HG03457 (cell line): ENCODE measurements around the gene ZMYND12.

Experiments used
- ATAC-seq: cut with Tn5 transposase; IDR thresholded peaks from one replicate; pipeline ENCODE4 v1.9.1; 2021; ENCODE audit warnings: moderate number of reproducible peaks; ENCODE audit not compliant: unreplicated experiment

ZMYND12 gene

DNA sequence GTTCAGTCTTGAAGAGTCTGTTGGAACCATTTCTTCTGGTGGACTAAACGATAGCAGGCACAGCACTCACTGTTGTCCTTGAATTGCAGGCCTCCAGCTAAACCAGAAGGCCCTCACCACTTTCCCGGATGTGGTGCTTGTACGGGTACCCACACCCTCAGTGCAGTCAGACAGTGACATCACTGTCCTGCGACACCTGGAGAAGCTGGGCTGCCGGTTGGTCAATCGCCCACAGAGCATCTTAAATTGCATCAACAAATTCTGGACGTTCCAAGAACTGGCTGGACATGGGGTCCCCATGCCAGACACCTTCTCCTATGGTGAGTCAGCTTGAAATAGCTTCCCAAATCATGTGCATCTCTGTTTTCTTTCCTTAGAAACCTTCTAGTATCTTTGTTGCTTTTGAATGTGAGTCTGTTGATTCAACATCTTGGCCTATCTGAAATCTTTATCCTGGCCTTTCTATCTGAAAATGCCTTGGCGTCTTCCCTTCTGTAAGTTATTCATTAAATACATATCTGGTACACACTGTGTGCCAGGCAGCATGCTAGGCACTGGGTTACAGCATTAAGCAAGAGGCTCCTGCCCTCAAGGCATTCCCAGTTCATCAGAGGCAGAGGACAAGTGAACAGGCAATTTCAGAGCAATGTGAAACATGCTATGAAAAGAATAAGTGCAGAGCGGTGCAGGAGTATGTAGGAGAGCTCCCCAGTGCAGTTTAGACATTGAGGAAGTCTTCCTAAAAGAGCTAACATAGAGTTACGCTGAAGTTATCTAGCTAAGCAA is 56.3 kb downstream of the ZMYND12 start:
- no peak for ATAC-seq

DNA sequence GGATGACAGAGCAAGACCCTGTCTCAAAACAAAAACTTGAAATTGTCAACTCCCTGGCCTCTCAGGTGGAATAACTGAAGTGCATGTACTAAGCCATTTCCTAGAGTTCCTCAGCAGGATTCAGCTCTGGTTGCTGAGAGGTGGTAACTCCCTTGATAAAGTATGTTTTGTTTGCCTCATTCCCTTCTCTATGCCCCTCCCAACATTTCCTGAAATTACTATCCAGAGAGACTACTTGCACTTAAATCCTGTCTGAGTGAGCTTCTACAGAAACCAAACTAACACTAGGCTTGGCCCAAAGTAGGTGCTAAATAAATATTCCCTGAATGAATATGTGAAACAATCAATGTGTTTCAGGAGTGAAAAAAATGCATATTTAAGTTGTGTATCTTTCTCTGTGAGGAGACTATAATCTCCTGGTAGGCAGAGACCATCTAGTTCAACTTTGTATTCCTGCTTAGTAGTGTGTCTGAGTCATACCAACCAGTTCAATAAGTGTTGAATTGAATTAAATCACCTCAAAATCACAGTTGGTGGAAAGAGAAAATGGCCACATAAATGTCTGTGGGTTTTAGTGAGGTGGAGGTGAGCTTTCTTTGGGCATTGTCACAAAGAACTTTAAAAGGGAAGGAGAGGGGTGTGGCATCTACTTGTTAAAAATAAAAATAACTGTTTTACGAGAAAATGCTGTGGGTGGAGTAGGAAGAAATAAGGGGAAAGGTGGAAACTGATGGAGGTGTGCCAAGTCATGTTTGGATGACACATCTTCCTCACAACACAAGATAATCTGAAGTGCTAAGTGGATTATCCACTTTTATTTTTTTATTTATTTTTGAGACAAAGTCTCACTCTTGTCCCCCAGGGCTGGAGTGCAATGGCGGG is 62.6 kb downstream of the ZMYND12 start:
- ATAC-seq, result no peak

DNA sequence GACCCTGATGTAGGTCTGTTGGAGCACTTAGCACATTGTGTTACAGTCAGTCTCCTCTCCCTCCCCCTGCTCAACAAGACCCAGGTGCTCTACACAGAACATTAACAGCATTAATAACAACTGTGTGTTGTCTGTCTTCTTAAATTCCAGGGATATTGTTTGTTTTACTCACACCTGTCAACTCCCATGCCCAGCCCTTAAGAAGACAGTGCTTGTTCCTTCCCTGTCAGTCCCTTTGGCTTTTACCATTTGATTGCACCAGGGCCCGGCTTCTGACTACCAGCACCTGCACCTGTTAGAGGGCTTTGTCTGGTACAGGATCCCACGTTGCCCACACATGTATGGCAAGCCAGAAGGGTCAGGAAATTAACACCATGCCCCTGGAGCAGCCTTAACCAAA is 63.6 kb downstream of the ZMYND12 start:
- no peak for ATAC-seq

DNA sequence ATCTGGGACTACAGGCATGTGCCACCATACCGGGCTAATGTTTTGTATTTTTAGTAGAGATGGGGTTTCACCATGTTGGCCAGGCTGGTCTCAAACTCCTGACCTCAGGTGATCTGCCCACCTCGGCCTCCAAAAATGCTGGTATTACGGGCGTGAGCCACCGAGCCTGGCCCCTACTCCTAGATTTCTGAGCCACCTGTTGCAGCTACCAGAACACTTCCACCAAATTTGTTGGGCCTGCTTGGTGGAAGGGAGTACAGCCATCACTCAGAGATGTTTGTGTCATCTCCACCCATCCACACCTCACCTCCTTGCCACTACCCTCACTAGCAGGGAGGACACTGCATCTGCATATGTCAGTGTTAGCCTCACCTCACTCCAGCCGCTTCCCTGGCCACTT is 69.8 kb downstream of the ZMYND12 start:
- ATAC-seq, result no peak

DNA sequence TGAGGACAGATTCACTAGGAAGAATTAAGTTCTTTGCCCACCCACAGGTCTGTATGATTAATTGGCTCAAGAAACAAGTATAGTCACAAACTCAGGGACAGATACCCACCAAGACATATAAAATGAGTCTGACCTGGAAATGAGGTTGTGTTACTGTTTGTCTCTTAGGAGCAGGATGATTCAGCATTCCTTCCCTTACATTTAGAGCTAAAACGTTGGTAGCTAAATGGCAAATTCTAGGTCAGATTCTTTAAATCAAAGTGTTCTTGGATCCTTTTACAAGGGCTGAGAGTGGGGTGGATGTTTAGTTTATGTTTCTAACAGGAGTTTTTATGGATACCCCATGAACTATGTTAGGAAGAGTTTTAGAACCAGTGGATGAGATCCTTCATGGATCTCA is 70.5 kb downstream of the ZMYND12 start:
- no peak for ATAC-seq

DNA sequence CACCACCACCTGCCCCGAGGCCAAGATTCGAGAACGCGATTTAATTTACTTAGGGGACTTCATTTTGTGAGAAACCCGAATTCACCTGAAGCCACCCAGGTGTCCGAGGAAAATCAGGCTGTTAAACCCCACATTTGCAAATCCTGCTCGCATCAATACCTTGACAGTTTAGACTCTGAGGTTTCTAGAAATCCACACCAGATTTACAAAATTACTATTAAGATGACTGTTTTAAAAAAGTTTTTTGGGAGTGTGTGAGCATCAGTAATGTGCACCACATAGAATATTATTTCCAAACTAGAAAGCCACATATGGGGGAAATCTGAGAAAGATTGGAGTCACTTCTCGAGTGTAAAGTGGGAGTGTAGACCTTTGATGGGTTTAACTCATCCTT is 74.5 kb downstream of the ZMYND12 start:
- ATAC-seq, result no peak

DNA sequence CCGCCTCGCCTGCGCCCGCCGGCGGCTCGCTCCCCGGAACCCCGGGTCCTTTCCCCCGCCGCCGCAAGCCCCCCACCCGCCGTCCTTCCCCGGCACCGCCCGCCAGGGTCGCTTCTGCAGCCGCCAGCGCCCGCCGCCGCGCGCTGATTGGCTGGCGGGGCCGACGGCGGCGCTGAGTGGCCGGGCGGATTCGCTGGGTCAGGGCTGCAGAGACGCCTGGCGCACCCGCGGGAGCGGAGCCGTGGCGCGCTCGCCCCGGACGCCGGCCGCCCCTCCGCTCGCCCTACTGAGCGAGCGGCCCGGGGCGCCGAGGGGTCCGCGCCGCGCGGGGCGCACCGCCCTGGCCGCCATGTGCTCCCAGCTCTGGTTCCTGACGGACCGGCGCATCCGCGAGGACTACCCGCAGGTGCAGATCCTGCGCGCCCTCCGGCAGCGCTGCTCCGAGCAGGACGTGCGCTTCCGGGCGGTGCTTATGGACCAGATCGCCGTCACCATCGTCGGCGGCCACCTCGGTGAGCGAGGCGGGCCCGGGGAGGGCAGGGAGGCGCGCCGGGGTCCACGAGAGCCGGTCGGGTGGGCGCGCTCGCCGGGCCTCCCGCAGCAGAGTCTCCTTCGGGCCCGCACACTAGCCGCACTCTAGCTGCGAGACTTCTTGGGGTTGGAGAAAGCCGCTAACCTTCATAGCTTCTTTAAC is 75.1 kb downstream of the ZMYND12 start, which contains the start of gene RIMKLA:
Gene RIMKLA, plus strand, starts transcription at position 207 of the 694 bp plus-strand sequence. Its CDS starts 143 bp downstream, at position 350.
- ATAC-seq, result peak; percentile 65
